NCI-H524 treated with DMSO at 0.1 percent for 48 hours (cell line): Measurements from ENCODE around the gene ALAD.
A peak's percentile ranks its signal among the peaks of the same experiment; 100 is the strongest.
"Not testable (repeated sequence)": the region's sequence is repeated elsewhere in the genome, so short reads cannot be mapped to it uniquely, and the experiment has no call there.

Experiments
- DNase-seq: peaks from one replicate; lab custom pipeline; 2025; lab: John Stamatoyannopoulos, UW

ALAD gene

DNA sequence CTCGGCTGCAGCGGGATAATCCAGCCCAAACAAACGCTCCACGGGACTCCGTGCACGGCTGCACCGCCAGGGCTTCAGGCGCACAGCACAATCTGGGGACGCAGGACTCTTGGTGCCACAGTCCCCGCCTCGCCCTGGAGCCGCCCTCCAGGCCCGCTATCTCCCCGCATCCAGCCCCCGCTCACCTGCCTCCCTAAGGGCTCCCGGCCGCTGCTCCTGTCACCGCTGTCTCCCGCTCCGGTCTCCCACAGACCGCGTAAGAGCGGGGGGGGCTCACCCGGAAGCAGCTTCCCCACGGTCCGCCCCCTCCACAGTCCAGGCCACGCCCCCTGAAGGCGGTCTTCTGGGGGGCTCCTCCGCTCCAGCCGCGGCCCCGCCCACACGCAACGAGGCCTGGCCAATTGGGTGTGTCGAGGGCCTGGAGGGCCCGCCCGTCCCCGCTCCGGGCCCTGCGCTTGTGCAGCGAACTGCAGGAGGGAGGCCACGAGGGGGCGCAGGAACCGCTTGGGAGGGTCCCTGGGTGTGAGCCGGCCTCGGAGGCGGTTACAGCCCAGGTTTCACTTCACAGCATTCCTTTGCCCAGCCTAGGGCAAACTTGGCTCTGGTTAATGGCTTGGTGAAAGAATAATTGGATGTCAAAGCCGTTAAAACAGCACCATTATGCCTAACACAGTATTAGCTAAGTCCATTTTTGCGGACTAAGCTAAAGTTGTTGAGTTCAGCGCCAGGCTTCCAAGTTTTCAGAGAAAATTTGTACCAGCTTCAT lies at the start of gene ALAD:
ALAD (minus strand) TSS at position 258 of the 766 bp plus-strand sequence. CDS start 7,725 bp downstream, outside the sequence.
- DNase-seq: peak; percentile 80

DNA sequence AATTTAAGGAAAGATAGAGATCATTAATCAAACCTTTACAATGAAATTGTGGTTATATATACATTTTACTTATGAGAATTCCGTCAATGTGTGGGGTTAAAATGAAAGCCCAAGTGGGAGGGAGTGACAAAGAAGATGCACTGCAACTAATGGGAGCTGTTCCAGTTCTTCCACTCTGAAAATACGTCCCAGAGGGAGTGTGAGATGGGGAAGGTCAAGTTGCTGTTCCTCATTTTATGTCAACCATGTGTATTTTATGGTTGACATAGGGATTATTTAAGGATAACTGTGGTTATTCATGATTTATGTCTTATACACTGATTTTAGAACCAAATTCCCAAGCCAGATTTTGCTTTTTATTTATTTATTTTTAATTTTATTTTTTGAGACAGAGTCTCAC lies 48.3 kb upstream of the ALAD start:
- DNase-seq: no peak

DNA sequence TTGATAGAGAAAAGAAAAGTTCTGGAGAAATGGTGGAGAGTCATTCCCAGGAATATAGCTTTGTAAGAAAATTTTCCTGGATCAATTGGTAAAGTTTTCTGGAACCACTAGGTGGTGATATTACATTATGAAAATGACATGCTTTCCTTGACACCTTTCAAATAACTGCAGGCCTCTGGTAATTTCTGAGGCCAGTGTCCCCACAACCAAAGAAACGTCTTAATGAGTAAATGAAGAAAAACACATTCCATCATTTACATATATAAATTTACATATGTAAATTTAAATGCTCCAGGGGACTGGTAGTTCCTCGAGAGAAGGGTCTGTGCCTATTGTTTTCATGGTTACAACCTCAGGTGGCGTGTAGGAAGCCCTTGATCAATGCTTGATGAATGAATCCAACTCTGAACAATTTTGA lies 45.2 kb upstream of the ALAD start:
- DNase-seq: no peak

DNA sequence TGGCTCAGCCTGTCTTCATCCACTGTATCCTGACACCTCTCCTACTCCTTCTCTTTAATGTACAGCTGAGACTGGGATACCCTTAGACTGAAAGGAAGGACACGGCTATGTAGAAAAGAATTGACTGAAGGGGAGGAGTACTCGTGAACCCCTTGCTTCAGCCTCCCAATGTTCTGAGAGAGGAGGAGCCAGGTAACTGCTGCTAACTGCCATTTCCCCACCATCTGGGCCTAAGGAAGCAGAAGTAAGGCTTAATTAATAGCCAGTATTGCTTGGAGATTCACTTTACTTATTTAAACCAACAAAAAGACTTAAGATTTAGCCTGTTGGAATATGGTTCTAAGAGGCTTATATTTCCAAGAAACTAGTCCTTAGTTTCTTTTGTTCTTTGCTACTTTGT lies 43.7 kb upstream of the ALAD start:
- no peak for DNase-seq

DNA sequence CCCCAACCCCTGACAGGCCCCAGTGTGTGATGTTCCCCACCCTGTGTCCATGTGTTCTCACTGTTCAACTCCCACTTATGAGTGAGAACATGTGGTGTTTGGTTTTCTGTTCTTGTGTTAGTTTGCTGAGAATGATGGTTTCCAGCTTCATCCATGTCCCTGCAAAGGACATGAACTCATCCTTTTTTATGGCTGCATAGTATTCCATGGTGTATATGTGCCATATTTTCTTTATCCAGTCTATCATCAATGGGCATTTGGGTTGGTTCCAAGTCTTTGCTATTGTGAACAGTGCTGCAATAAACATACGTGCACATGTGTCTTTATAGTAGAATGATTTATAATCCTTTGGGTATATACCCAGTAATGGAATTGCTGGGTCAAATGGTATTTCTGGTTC lies 36.6 kb upstream of the ALAD start:
- not testable (repeated sequence) for DNase-seq

DNA sequence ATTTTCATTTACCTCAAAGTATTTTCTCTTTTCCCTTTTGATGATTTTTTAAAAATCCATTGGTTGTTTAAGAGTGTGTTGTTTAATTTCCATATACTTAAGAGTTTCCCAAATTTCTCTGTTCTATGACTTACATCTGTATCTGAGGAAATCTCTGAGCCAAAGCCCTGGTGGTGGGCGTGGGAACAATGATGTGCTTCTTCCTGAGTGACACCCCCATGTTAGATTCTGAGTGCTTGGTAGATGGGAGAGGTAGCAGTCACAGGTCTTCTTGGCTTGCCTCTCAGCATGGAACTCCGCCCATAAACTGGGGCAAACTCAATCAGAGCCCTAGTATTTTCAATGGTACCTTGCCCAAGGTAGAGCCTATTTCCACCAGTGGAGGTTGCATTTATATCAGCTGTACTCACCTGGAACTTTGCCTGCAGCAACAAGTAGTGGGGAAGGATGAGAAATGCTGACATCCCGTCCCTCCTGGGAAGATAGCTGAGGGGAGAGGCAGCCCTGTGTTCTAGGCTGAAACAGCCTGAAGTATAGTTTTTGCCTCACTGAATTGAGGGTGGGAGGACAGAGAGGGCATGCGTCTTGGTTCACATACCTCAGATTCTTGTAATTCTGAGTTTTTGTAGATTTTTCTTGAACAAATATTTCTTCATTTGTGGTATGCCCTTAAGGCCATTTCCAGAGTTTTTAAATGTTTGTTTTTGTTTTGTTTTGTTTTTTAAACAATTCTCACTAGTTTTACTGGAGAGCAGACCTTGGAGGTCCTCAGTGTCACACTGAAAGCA lies 35.8 kb upstream of the ALAD start:
- DNase-seq: no peak

DNA sequence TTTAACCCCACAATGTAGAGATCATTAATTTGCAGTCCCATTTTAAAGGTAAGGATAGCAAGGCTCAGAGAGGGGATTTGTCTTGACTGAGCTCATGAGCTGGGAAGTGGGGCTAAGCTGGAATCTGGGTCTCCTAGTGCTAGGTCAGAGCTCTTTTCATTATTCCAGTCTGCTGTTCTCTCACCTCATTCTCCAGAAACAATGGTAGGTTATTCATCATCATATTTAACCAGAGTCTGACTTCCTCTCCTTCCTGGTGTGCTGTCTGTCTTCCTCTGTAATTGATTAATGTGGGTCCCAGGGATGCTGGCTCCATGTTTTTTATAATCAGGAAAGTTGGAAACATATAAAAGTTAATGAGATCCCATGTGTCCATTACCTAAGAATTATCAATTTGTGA lies 30.1 kb upstream of the ALAD start:
- no peak for DNase-seq

DNA sequence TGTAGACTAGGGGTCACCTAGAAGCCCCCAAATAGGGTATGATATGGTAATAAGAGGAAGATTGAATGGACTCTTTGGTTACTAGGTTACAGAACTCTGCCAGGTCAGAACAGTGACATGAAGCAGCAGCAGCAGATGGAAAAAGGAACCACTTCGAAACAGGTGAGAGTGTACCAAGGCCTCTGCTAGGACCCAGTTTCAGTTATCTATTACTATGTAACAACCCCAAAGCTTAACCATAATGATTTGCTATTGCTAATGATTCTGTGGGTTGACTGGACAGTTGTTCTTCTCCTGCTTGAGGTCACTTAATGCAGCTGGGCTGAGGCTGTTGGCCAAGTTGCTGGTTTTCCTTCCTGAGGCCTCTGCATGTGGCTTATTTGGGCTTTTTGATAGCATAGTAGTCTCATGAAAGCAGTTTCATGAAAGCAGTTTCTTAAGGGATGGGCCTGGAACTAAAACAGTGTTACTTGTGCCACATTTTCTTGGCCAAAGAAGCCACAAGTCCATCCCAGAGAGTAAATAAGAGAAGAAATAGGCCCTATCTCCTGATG lies 27.1 kb upstream of the ALAD start:
- DNase-seq: no peak

DNA sequence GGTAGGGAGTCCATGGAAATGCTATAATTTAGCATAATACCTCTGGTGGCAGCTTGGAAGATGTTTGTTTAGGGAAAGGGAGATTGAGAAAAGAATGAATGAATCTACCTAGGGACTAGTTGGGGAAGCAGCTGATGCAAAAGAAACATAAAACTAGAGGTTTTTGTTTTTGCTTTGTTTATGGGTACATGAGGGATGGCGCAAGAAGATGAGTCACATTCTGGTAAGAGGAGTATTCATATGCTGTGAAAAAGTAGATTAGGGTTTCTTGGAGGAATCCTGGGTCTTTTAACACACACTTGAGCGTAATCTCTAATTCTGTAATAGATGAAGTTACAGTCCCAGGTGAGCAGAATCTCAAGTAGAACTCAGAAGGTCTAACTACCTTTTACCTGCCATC lies 26.5 kb upstream of the ALAD start:
- DNase-seq: no peak

DNA sequence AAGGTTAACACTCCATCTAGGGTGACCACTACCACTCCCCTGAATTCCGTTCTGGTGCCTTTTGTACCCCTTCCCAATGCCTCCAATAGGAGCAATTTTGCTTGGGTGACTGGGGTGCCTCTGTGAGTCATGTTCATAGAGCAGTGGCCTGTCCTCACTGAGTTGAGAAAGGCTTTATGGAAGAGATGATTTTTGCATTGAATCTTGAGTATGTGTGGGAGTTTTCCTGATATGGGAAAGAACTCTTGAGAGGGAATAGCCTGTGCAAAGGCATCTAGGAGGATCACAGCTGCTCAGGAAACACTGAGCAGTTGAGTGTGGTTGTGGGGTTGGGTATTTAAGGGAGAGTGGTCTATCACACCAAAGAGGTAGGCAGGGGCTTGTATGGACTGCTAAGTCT lies 25.6 kb upstream of the ALAD start:
- no peak for DNase-seq

DNA sequence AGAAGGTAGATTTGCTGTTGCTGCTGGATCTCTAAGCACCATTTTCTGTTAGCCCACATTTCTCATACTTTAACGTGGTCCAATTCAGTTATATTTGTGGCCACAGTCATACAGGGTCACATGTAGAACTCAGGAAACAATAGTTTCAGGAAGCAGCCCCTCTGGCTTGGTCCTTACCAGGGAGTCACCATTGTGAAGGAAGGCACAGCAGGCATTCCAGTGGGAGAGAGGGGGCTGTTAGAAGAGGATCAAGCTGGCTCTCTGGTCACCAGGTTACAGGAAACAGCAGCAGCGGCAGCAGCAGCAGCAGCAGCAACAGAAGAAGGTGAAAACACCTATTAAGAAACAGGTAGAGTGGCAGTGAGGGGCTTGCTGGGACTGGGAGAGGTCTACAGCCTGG lies 24.0 kb upstream of the ALAD start:
- no peak for DNase-seq

DNA sequence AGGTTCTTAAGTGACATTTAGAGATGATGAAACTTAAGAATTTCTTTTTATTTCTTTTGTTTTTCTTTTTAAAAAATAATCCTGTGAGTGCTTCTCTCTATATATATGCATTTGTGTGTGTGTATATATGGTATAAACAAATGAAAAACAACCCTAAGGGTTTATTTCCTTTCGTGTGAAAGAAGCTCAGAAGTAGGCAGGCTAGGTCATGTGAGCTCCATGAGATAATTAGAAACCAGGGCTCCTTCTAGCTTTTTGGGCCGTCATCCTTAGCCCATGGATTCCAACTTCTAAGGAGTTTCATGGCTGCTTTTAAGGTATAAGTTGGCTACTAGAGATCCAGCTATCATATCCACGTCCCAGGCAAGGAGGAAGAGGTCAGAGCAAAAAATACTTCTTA lies 20.6 kb upstream of the ALAD start:
- DNase-seq: no peak

DNA sequence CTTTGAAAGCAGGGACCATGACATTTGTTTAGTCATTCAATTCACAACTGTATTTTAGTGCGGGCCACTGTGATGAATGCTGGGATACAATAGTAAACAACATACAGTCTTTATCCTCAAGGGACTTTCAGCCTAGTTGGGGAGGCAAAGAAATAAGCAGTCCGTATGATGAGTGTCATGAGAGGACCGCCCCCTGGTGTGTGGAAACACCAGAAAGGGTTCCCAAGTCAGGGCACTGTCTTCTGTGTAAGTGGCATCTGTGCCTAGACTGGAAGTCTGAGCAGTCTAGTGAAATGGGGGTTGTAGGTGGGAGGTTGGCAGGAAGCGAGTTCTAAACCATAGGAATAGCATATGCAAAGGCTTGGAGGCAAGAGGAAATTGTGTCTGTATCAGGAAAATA lies 16.3 kb upstream of the ALAD start:
- no peak for DNase-seq

DNA sequence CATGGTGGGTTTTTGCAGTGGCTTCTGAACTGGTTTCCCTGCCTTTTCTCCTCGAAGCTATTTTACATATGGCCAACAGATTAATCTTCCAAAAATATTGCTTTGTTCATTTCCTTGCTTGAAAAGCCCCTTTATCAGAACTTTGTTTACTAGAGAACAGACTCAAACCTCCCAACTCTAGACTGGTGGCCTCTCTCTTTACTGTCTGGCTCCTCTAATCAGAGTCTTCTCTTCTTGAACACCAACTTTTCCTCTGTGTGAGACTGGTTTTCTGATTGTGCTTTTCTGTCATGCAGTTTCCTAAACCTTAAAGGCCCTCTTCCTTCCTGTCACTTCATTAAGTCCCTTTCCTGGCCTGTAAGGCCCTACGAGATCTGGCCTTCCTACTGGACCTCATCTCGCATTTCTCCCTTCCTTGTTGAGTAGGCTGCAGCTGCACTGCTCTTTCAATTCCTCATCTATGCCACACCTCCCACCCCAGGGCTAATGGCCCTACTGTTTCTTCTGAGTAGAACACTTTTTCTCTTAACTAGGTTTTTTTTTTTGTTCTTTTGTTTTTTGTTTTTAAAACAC lies 15.2 kb upstream of the ALAD start:
- no peak for DNase-seq

DNA sequence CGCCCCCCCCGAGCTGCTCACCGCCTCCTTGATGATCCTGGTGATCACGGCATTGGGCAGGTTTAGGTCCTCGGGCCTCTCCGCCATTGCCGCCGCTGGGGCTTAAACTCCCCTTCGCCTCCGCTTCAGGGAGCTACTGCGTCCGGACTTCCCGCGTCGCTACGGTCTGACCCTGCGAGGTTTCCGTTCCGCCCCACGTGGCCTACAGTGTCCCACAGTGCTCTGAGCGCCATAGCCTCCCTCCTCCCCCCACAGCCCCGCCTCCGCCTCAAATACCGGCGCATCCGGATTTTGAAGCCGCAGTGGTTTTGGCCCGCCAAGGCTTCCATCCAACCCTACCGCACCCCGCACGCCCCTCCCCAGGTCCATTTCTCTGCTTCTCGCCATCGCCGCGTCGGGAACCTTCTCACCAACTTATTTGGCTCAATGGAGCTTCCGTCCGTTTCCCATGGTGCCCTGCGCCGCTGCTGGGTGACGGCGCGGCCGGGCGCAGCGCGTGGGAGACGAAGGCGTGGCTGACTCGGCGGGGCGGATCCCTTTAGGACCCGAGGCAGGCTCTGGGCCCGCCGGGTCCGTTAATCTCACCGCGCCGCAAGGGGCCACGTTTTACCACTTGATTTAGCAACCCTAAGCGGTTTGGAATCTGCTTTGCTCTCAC lies 9.3 kb upstream of the ALAD start, which contains the start of the genes C9orf43 and POLE3:
C9orf43 (plus strand) TSS at position 541 of the 658 bp plus-strand sequence. CDS start 2,747 bp downstream, outside the sequence.
POLE3 (minus strand) TSS at position 469 of the 658 bp plus-strand sequence; CDS start at position 87, 382 bp downstream.
- peak; percentile 85 for DNase-seq

DNA sequence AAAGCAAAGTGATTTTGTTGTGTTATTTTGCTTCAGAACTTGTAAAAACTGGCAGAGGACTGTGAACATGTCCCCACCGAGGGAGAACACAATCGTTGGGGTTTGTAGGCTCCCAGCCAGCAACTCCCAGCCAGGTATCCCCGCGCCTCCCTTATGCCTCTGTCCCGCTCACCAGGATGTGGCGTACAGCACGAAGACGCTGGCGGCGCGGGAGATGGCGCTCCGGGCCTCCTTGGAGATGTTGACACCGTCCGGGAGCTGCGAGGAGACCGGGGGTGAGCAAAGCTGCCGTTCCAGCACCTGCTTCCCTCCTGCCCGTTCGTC lies 8.8 kb upstream of the ALAD start:
- DNase-seq: no peak

DNA sequence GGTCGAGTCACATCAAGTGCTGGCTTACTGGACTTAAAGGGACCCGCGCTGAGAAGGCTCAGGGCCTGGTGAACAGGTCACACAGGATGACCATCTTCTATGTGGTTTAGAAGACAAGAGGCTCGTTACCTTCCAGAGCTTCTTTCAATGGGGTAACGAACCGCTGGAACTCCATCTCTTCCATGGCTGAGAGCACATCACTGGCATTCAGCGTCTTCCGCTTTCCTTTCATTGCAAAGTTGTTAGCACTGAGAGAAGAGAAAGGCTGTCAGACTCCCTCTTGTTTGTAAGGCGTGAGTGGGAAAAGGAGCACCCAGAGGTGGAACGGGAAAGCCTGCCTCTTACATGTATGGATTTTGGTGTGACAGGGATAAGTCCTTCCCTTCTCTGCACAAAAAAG lies 8.4 kb upstream of the ALAD start:
- DNase-seq: no peak

DNA sequence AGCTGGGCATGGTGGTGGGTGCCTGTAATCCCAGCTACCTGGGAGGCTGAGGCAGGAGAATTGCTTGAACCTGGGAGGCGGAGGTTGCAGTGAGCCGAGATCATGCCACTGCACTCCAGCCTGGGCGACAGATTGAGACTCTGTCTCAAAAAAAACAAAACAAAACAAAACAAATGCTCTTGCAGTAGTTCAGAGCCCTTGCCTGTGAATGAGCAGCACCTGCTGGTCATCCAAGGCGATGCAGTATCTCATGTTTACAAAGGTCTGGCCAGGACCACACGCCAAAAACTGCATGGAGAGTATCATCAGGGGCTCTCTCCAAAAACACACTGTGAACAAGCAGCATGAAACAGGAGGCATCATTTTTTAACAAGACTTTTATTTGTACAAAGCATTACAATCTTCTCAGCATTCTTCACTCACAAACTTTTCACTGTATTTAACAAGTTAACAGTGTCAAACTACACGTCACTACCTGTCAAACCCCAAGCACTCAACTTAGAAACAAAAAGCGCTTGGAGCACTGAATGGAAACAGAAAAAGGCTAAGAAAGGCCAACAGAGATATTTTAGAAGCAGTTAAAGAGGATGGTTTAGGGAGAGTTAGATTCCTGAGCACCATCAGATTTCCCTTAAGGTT lies 5.9 kb upstream of the ALAD start:
- peak; percentile 41 for DNase-seq

DNA sequence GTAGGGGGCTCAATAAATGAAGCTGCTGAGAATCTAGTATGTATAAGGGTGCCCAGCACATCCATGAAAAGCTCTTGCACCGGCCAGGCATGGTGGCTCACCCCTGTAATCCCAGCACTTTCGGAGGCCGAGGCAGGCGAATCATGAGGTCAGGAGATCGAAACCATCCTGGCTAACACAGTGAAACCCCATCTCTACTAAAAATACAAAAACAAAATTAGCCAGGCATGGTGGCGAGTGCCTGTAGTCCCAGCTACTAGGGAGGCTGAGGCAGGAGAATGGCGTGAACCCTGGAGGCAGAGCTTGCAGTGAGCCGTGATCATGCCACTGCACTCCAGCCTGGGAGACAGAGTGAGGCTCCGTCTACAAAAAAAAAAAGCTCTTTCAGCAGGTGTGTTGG lies 5.3 kb upstream of the ALAD start:
- DNase-seq: not testable (repeated sequence)

DNA sequence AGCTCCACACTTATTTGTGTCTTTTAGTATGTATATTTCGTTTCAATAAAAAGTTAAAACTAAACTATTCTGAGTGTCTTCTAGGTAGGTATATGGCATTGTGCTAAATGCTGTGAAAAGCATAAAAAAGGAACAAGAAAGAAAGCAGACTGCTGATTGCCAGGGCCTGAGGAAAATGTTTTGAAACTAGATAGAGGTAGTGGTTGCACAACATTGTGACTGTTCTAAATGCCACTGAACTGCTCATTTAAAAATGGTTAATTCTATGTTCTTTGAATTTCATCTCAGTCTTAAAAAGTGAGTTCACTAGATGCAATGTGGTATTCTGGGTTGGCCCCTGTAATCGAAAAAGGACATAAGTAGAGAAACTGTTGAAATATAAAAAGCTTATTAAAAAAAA lies 2.6 kb upstream of the ALAD start:
- no peak for DNase-seq

DNA sequence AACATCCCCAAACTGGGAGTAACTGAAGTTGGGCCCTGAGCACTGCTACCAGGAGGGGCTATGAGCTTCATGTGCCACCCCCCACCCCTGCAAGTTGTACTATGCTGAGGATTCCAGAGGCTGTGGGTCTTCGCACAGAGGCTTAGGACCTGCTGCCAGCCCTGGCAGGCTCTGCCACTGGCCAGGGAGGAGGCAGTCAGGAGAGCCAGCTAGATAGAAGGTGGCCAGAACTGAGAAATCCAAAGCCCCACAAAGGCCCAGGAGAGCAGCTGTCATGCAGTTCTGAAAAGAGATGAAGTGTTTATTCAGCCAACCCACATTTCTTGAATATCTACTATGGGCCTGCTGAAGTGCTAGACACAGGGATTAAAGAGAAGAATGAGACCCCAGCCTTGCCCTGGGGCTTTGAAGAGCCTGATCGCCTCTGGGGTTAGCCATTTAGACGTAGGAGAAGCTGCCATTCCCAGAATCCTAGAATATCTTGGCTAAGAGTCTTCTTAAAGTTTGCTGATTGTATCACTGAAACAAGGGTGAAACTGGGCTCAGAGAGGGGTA lies 1.4 kb downstream of the ALAD start:
- DNase-seq: no peak
